Neural progenitor cell (in vitro differentiated cells): Measurements from ENCODE around the gene RCAN1.

Experiments used
- CTCF ChIP-seq: fragments of 200-600 bp; sonication (generic); IDR thresholded peaks from 2 replicates; pipeline ENCODE4 v1.5.1; 2017; ENCODE audit warnings: antibody characterized with exemption, mild to moderate bottlenecking
- EZH2 ChIP-seq: fragments of 200-600 bp; sonication (generic); IDR thresholded peaks from 2 replicates; pipeline ENCODE4 v1.6.1; 2017; ENCODE audit warnings: antibody characterized with exemption, mild to moderate bottlenecking, moderate library complexity
- EZH2phosphoT487 ChIP-seq: fragments of 200-600 bp; sonication (generic); IDR thresholded peaks from 2 replicates; pipeline ENCODE4 v1.6.1; 2017; ENCODE audit warnings: antibody characterized with exemption

- TF ChIP-seq CTCF, result no peak
- TF ChIP-seq EZH2, result no peak
- no peak for TF ChIP-seq EZH2phosphoT487
Measured at GRCh38 chr21:34593423-34593822, 21.5 kb downstream of the RCAN1 start.
